ENCODE data around the gene SLC25A52. TPM values are rescaled to one million over a fixed set of nuclear protein-coding genes. Genes with fewer than 3 reads are reported as not detected.
"Not testable (repeated sequence)": the region's sequence is repeated elsewhere in the genome, so short reads cannot be mapped to it uniquely, and the experiment has no call there.

Gene SLC25A52
- total RNA-seq, 1 experiment from 2014 or later, result not detected

DNA sequence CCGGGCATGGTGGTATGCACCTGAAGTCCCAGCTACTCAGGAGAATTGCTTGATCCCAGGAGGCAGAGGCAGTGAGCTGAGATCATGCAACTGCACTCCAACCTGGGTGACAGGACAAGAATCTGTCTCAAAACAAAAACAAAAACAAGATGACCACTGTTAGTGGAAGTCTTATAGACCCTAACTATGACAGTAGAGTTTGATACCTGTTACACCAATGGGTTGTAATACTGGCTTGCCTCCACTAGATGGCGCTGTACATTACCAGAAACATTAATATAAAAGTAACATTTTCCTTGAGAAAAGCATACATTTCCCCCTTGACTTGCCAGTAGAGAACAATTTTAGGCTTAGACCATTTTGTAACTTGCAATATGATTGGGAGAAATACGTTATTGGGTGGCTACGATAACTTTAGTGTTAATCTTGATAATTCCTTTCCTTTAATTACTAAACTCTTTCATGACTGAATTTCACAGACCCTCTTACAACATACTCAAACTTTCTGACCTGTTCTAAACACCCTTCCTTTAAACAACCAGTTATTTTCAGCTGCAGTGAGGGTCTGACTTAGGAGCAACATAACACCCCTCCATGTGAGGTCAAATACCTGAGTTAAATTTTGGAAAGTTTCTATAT, 19.5 kb downstream of the SLC25A52 start:
- peak; percentile 9 for DNase-seq (ENCODE audit: extremely low read depth, low read depth)

- no peak for DNase-seq (ENCODE audit: extremely low read depth, low read depth)
These were observed 20.5 kb downstream of the SLC25A52 start for GRCh38 chr18:31740180-31740579.

- no peak for DNase-seq (ENCODE audit: extremely low read depth, low read depth)
These were observed 21.0 kb downstream of the SLC25A52 start for GRCh38 chr18:31739651-31740050.

- DNase-seq (ENCODE audit: extremely low read depth, low read depth), result no peak
These were observed 21.9 kb downstream of the SLC25A52 start for GRCh38 chr18:31738460-31739407.

DNA sequence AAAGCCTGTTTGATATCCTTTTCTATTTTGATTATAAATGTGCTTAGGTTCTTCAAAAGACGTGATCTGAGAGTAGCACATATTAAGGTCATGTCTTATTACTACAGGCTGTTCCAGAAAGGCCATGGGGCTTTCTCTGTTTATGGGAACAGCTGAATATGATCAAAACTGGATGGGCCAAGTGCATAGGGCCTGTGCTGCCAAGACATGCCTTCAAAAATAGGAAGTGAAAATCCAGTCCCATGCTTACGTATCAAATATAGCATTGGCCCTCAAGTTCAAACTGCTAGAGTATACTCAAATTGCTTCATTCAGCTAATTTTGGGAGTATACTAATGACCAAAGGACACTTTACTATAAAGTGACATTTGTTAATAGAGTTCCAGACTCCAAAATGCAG, 24.1 kb downstream of the SLC25A52 start:
- no peak for DNase-seq (ENCODE audit: extremely low read depth, low read depth)

GRCh38 chr18:31731628-31732027, 29.1 kb downstream of the SLC25A52 start:
- no peak for DNase-seq (ENCODE audit: extremely low read depth, low read depth)

- DNase-seq (ENCODE audit: extremely low read depth, low read depth), result not testable (repeated sequence)
These were observed 31.5 kb downstream of the SLC25A52 start for GRCh38 chr18:31729196-31729595.

DNA sequence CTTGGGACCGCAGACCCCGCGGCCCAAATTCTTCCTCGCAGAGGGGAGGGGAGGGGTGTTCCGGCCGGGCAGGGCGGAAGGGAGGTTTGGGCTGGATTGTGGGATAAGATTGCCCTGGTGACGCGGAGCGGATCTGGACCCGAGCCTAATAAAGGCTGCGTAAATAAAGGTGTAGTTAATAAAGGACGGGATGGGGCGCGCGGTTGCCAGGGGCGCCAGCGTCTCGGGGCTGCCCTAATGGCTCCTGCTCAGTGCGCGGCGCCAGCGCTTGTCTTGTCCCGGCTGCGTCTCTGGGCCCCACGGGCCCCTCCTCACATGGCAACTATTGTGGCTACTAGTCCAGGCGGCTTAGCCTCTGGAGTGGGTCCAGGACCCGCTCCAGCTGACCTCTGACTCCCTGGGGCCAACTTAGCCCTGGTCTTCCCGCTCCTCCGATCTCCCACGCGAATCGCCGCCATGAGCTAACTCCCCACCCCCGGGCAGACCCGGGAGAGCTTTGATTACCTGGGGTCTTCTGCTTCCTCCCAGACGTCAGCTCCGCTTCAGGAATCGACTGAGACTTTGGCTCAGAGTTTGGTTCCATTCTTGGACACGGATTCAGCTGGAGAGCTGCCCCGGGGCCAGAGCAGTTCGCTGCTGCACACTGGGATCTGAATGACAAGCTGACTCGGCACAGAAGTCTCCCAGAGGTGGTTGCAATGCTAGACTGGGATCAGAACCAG, 36.5 kb downstream of the SLC25A52 start:
- DNase-seq (ENCODE audit: extremely low read depth, low read depth), result no peak

- no peak for DNase-seq (ENCODE audit: extremely low read depth, low read depth)
These were observed 37.1 kb downstream of the SLC25A52 start for GRCh38 chr18:31723639-31723989.

GRCh38 chr18:31722369-31722957, 38.2 kb downstream of the SLC25A52 start:
- DNase-seq (ENCODE audit: extremely low read depth, low read depth), result peak; percentile 79

DNA sequence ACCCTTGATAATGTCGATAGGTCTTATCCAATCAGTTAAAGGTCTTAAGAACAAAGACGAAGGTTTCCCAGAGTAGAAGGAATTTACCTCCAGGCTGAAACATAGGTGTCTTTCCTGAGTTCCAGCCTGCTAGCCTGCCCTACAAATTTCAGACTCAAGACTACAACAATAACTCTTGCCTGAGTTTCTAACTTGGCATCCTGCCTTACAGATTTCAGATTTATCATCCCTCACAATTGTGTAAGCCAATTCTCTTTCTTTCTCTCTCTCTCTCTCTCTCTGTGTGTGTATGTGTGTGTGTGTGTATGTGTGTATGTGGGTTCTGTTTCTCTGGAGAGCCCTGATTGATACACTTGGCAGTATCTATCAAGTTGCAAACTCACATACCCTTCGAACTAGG, 39.1 kb downstream of the SLC25A52 start:
- DNase-seq (ENCODE audit: extremely low read depth, low read depth), result no peak

GRCh38 chr18:31720867-31721266, 39.8 kb downstream of the SLC25A52 start:
- no peak for DNase-seq (ENCODE audit: extremely low read depth, low read depth)

DNA sequence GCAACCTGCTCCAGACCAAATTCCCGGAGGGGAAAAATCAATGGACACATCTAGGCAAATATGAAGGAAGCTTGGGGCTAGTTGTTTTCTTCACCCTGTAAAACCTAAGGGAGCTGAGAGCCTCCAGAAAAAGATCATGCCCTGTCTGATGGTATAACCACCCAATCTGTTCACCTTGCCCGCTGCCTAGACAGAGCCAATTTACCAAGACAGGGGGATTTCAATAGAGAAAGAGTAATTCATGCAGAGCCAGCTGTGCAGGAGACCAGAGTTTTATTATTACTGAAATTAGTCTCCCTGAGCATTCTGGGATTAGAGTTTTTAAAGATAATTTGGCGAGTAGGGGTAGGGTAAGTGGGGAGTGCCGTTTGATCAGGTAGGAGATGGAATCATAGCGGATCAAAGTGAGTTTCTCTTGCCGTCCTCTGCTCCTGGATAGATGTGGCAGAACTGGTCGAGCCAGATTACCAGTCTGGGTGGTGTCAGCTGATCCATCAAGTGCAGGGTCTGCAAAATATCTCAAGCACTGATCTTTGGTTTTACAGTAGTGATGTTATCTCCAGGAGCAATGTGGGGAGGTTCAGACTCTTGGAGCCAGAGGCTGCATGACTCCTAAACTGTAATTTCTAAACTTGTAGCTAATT, 41.2 kb downstream of the SLC25A52 start:
- no peak for DNase-seq (ENCODE audit: extremely low read depth, low read depth)

- no peak for DNase-seq (ENCODE audit: extremely low read depth, low read depth)
These were observed 42.3 kb downstream of the SLC25A52 start for GRCh38 chr18:31718386-31718785.

- no peak for DNase-seq (ENCODE audit: extremely low read depth, low read depth)
These were observed 44.3 kb downstream of the SLC25A52 start for GRCh38 chr18:31716362-31716761.

DNA sequence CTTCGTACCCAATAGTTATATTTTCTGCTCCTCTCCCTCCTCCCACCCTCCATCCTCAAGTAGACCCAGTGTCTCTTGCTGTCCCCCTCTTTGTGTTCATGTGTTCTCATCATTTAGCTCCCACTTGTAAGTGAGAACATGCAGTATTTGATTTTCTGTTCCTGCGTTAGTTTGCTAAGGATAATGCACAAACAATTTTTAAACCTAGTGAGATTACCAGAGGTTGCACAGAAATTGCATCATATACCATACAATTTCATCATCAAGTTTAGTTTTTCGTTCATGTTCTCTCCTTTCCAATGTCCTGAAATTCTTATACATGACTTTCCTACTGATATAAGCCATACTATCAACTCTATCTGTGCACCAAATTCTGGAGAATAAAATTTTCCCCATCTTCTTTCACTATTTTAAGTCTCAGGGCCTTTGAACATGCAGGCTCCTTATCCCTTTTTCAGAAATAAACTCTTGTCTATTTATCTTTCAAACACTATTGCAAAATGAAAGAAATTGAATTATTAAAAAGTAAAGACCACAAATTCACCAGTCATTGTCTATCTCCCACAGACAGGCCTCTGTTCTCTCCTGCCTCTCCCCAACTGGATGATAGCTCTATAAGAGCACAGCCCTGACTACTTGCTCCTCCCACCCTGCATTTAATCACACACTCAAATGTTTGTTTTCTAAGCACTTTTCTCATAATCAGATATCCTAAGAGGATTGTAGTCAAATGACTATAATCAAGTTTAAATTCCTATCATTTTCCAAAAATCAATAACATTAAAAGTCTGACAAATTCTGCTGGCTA, 49.1 kb downstream of the SLC25A52 start:
- peak; percentile 14 for DNase-seq (ENCODE audit: extremely low read depth, low read depth)

DNA sequence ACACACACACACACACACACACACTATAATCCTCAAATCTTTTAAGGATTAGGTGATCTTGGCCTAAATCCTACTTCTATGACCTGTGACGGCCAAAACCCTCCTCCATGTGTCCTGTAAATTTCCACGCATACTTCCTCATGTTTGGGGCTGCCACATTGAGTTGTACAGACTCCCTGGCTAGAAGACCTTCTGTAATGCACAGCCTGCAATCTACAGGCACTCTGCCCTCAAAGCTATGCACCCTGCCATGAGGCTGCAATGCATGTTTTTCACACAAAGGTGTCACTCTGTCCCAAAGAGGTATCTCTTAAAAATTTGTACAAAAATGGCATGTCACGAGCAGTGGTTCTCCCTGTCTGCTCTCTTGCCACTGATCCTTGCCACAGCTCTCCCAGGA, 49.9 kb downstream of the SLC25A52 start:
- DNase-seq (ENCODE audit: extremely low read depth, low read depth), result no peak
